Ishikawa (cell line): ENCODE measurements around the gene STARD4.

Source experiments
- CEBPB ChIP-seq: IDR thresholded peaks from 2 replicates; pipeline ENCODE4 v1.6.1; 2012
- CREB1 ChIP-seq: IDR thresholded peaks from 2 replicates; pipeline ENCODE4 v1.6.1; 2012; ENCODE audit warnings: low read depth
- EGR1 ChIP-seq: IDR thresholded peaks from 2 replicates; pipeline ENCODE4 v1.6.1; 2012
- EP300 ChIP-seq: IDR thresholded peaks from 2 replicates; pipeline ENCODE4 v1.6.1; 2012; ENCODE audit warnings: borderline replicate concordance
- FOXM1 ChIP-seq: IDR thresholded peaks from 2 replicates; pipeline ENCODE4 v1.6.1; 2012; ENCODE audit warnings: low read depth, borderline replicate concordance
- MAX ChIP-seq: IDR thresholded peaks from 2 replicates; pipeline ENCODE4 v1.6.1; 2012
- NFIC ChIP-seq: IDR thresholded peaks from 2 replicates; pipeline ENCODE4 v1.6.1; 2012
- RAD21 ChIP-seq: IDR thresholded peaks from 2 replicates; pipeline ENCODE4 v1.6.1; 2012; ENCODE audit warnings: low read depth
- REST ChIP-seq: IDR thresholded peaks from 2 replicates; pipeline ENCODE4 v1.6.1; 2012; ENCODE audit warnings: low read depth, mild to moderate bottlenecking
- TAF1 ChIP-seq: IDR thresholded peaks from 2 replicates; pipeline ENCODE4 v1.6.1; 2012; ENCODE audit warnings: low read depth, mild to moderate bottlenecking
- TCF12 ChIP-seq: IDR thresholded peaks from 2 replicates; pipeline ENCODE4 v1.6.1; 2012; ENCODE audit warnings: low read depth
- TEAD4 ChIP-seq: IDR thresholded peaks from 2 replicates; pipeline ENCODE4 v1.6.1; 2012
- YY1 ChIP-seq: IDR thresholded peaks from 2 replicates; pipeline ENCODE4 v1.6.1; 2012; ENCODE audit warnings: low read depth
- ZBTB7A ChIP-seq: IDR thresholded peaks from 2 replicates; pipeline ENCODE4 v1.6.1; 2012; ENCODE audit warnings: low read depth
- TF ChIP-seq, protein P1 (sequence below): IDR thresholded peaks from 2 replicates; pipeline ENCODE4 v1.6.1; 2012

STARD4 gene

DNA sequence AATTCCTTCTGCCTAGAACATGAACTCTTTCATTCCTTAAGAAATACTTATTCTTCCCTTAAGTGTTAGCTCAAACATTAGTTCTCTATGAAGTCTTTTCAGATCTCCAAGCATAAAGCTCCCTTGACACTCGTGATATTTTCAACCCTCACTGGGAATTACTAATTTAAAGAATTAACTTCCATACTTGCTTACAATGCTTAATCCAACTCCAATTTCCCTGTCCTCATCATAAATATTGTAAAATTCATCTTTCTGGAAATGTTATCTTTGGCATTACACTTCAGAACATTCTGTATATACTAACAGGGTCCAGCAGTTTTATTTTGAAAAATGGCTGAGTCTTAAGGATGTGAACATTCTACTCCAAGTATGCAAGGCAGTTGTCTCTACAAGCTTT, 7.2 kb downstream of the STARD4 start:
- TF ChIP-seq ZBTB7A (no peak), TEAD4 (no peak), TCF12 (no peak), EP300 (no peak), TAF1 (no peak), EGR1 (no peak), REST (no peak), FOXM1 (no peak), CREB1 (no peak), MAX (no peak), CEBPB (no peak)
- TF ChIP-seq, protein P1, sequence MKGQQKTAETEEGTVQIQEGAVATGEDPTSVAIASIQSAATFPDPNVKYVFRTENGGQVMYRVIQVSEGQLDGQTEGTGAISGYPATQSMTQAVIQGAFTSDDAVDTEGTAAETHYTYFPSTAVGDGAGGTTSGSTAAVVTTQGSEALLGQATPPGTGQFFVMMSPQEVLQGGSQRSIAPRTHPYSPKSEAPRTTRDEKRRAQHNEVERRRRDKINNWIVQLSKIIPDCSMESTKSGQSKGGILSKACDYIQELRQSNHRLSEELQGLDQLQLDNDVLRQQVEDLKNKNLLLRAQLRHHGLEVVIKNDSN, result no peak

DNA sequence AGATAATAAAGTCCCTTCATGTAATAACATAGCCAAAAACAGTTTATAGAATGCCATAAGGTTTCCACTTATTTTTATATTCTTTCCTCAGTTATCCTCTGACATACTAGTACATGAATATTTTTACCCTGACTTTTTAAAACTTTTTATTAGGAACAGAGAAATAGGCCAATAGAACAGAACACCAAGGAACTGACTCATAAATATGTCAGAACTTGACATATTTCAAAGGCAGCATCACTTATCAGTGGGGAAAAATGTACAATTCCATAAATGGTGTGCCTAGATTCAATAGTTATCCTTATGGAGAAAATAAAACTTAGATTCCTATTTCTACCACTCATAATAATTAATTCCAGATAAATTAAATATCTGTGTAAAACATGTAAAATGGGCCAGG, 9.4 kb downstream of the STARD4 start:
- TF ChIP-seq FOXM1, result no peak
- no peak for TF ChIP-seq CEBPB
- no peak for TF ChIP-seq RAD21
- TF ChIP-seq ZBTB7A, result no peak
- TF ChIP-seq, protein P1, result no peak
- no peak for TF ChIP-seq YY1
- no peak for TF ChIP-seq EGR1
- no peak for TF ChIP-seq TCF12
- no peak for TF ChIP-seq TEAD4
- no peak for TF ChIP-seq TAF1
- TF ChIP-seq EP300, result no peak
- TF ChIP-seq NFIC, result no peak
- no peak for TF ChIP-seq MAX
- TF ChIP-seq REST, result no peak
- TF ChIP-seq CREB1, result no peak

DNA sequence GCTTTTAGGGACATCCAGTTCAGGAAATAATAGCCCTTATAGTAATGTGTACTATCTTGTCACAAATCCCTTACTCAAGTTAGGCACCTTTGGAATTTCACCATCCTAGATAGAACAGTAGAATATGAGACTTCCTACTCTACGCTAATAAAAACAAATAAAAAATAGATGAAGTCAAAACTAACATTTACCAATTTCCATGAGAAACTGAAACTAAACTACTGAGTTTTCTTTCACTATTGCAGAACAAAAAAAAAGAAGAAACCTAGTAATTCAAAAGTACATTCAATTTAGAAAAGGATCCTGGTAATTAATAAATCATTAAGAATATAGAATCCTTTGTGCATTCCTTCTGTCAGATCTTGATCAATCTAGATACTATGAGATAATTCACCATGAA, 14.0 kb downstream of the STARD4 start:
- TF ChIP-seq EP300, result no peak
- TF ChIP-seq CREB1, result no peak
- TF ChIP-seq TEAD4, result no peak
- no peak for TF ChIP-seq REST
- no peak for TF ChIP-seq TCF12
- no peak for TF ChIP-seq YY1
- no peak for TF ChIP-seq EGR1
- TF ChIP-seq FOXM1, result no peak
- no peak for TF ChIP-seq ZBTB7A

DNA sequence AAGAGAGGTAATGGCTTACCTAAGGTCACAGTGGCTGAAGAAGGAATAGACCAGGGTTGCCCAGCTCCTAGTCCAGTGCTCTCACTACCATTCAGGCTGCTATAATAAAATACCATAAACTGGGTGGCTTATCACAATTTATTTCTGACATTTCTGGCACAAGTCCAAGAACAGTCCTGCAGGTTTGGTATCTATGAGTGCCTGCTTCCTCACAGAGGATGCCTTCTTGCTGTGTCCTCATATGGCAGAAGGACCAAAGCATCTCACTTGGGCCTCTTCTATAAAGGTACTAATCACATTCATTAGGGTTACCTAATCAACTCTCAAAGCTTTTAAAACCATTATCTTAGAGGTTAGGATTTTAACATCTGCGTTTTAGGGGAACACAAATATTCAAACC, 17.2 kb downstream of the STARD4 start:
- TF ChIP-seq RAD21 (no peak), ZBTB7A (no peak), EP300 (no peak), TEAD4 (no peak), REST (no peak), EGR1 (no peak), YY1 (no peak), FOXM1 (no peak), MAX (no peak), CREB1 (no peak), CEBPB (no peak), NFIC (no peak), TAF1 (no peak), TCF12 (no peak)
- TF ChIP-seq, protein P1, result no peak
